Motor neuron (in vitro differentiated cells): Measurements from ENCODE around the gene C11orf71. TPM values are rescaled to one million over a fixed set of nuclear protein-coding genes. Genes with fewer than 3 reads are reported as not detected.

Source experiments
- ATAC-seq, 8 experiments: fragments of 200-7000 bp; cut with Tn5 transposase; replicated peaks in 6 of 8; 2 replicates each; pipeline ENCODE4 v1.8.0; 2021; ENCODE audit warnings: mild to moderate bottlenecking in 8 of 8, moderate library complexity in 8 of 8
- H3K27ac ChIP-seq, 2 donors: fragments of 250-450 bp; sonication (Bioruptor Pico); 2 replicates each; pipeline ENCODE4 v1.9.0; 2021; ENCODE audit warnings: antibody characterized with exemption in 2 of 2, mild to moderate bottlenecking in 2 of 2, moderate library complexity in 1 of 2
- H3K4me1 ChIP-seq, 2 donors: fragments of 250-450 bp; sonication (Bioruptor Pico); replicated peaks in 1 of 2; 2 replicates each; pipeline ENCODE4 v1.6.1; 2021; ENCODE audit warnings: antibody characterized with exemption in 2 of 2, mild to moderate bottlenecking in 2 of 2, moderate library complexity in 1 of 2
- H3K4me3 ChIP-seq, 5 donors: fragments of 250-450 bp; sonication (Bioruptor Pico); 2 replicates each; pipeline ENCODE4 v1.9.0; 2021; ENCODE audit warnings: antibody characterized with exemption in 5 of 5, mild to moderate bottlenecking in 5 of 5, moderate library complexity in 4 of 5
- WGBS, 10 experiments: fragments of 450-650 bp; shearing (Covaris generic); methylation state at CpG; one replicate each; pipeline ENCODE4 v1.0.0; 2022; 5-methylcytosine and 5-hydroxymethylcytosine counted together
- in situ Hi-C, 9 experiments: fragments of 400-800 bp; cut with MboI; loops; one replicate each; pipeline ENCODE4 v1.15.0; 2021; ENCODE audit warnings: low sequenced_read_pairs in 9 of 9, low pct_unique_long_range_greater_than_20kb in 2 of 9; ENCODE audit not compliant: unreplicated experiment in 9 of 9
- total RNA-seq, 8 experiments: library from RNA; unstranded; fragments of 300-600 nt; gene quantifications; 2 replicates each; pipeline versions ENCODE4 v1.2.3 to v1.2.4, GENCODE V29; 2022

C11orf71 gene
- total RNA-seq, 8 experiments from 2014 or later = 11.0 to 21.9 (median 14.5) TPM

DNA sequence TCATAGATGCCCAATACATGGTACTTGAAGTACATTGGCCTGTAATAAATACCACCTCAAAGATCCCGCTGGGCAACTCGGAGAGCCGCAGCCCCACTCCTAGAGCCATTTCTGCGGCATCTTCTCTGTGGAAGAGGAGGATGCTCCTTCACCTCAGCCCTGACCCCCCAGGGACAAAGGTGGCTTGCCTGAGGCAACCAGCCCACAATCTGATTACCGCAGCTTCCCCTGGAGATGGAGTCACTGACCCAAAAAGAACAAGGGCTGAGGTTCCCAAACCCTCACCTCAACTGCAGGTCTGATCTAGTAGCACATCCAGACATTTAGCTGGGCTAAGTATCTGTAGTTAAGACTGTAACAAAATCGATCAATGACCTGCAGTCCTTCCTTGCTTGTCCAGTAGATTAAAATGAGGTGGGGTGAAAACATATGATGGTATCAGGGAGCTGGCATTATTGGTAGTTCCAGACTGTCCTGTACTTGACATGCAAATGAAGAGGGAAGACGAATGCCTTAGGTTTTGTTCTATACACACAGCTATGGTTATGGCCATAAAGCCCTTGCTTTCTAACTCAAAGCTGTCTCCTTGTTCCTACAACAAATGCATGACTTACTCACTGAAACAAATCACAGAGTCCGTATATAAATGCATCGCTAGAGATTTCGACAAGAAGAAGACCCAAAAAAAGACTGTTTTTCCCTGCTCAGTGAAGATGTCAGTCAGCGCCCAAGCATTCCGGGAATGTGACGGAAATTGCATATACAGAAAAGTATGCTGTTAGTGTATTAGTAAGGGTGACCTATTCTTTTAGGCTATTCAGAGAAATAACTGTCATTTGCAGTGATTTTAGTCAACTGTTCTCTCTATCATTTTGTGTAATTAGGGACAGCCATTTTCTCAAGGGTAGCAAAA is 33.7 kb downstream of the C11orf71 start:
- peak in 3 of 8 experiments; percentile 48 to 92 (median 89) for ATAC-seq
- no peak overlapping the region for H3K4me3 ChIP-seq
- no peaks in the 10 kb centered on the region for H3K4me1 ChIP-seq
- no peak overlapping the region for H3K27ac ChIP-seq
- WGBS, 10 experiments = 17 to 100% (median 73%) methylated on average over 2 to 9 of the region's 13 CpGs
- in situ Hi-C loops = no loop called here

GRCh38 chr11:114362958-114363357 is 37.4 kb downstream of the C11orf71 start:
- no peak overlapping the region for H3K27ac ChIP-seq
- in situ Hi-C loops = no loop called here
- WGBS, 10 experiments = 20 to 83% (median 53%) methylated on average over 1 to 2 of the region's 3 CpGs; no CpG with 5 or more reads in 4 of the 10 experiments
- H3K4me3 ChIP-seq = no peak overlapping the region
- ATAC-seq = peak in 1 of 8 experiments; percentile 28
- no peaks in the 10 kb centered on the region for H3K4me1 ChIP-seq

DNA sequence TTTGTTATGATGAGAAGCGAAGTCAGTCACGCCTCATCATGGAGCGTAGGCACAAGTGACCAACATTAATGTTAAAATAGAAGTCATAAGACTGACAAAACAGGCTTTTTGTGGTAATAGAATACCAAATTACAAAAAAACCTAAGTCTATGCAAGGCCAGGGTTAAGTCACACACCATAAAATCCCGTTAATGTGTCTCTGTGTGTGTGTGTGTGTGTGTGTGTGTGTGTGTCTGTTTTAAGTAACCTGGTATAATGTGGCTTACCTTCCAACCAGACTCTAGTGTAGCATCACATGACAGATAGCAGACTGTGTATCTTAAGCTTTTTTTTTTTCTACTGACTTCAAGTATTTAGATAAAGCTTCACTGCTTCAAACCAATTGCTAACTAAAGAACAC is 38.0 kb downstream of the C11orf71 start:
- no peak overlapping the region for H3K27ac ChIP-seq
- ATAC-seq = no peak
- H3K4me1 ChIP-seq = no peaks in the 10 kb centered on the region
- H3K4me3 ChIP-seq = no peak overlapping the region
- in situ Hi-C loops = no loop called here
- 79 to 100% (median 82%) methylated on average over 1 to 4 of the region's 4 CpGs; no CpG with 5 or more reads in 4 of the 10 experiments for WGBS, 10 experiments

DNA sequence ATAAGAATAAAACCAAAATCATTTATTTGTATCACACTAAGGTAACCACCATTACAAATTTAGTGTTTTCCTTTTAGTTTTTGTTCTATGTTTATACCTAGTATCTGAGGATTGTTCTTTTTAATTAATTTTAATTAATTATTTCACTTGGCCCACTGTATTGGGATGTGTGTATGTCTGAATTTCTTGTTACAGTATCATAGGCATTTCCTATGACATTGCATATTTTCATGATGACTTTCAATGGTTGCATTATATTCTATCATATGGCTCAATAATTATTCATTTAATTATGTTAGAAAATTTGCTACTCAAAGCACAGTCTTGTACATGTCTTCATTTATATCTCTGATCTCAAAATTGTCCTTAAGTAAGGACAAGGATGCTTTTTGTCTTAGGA is 41.0 kb downstream of the C11orf71 start:
- H3K4me1 ChIP-seq = no peaks in the 10 kb centered on the region
- in situ Hi-C loops = no loop called here
- H3K27ac ChIP-seq = no peak overlapping the region
- no peak overlapping the region for H3K4me3 ChIP-seq
- ATAC-seq = no peak

GRCh38 chr11:114358716-114359115 is 41.6 kb downstream of the C11orf71 start:
- Histone ChIP-seq H3K4me3 (no peak overlapping the region), H3K4me1 (no peaks in the 10 kb centered on the region), H3K27ac (no peak overlapping the region)
- 29 to 100% (median 100%) methylated on average over 1 of the region's 1 CpG; no CpG with 5 or more reads in 5 of the 10 experiments for WGBS, 10 experiments
- no peak for ATAC-seq
- in situ Hi-C loops = no loop called here

DNA sequence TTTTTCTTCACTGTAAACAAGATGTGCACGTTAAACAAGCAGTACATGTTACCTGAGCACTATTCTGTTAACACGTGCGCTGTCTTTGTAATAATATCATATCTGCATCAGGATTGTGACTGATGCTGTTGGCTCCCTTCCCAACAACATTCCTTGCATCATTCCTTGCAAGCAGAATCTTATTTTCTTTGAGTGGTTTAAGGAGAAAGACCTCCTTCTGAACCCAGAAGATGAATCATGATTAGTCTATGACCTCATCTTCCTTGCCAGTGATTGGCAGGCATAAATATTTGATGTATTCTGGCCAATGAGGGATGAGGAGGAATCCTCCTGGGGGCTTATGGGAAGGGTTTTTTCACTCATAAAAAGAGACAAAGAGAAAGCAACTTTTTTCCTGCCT is 46.2 kb downstream of the C11orf71 start:
- no peak overlapping the region for H3K4me3 ChIP-seq
- no peaks in the 10 kb centered on the region for H3K4me1 ChIP-seq
- ATAC-seq = peak; percentile 45 to 99 (median 86)
- in situ Hi-C loops = no loop called here
- no peak overlapping the region for H3K27ac ChIP-seq
- 62 to 100% (median 91%) methylated on average over 1 to 3 of the region's 3 CpGs; no CpG with 5 or more reads in 2 of the 10 experiments for WGBS, 10 experiments

GRCh38 chr11:114353443-114353842 is 46.9 kb downstream of the C11orf71 start:
- Histone ChIP-seq H3K27ac (no peak overlapping the region), H3K4me3 (no peak overlapping the region), H3K4me1 (no peaks in the 10 kb centered on the region)
- WGBS, 10 experiments = 53 to 100% (median 92%) methylated on average over 1 to 3 of the region's 3 CpGs
- peak in 1 of 8 experiments; percentile 17 for ATAC-seq
- in situ Hi-C loops = no loop called here

DNA sequence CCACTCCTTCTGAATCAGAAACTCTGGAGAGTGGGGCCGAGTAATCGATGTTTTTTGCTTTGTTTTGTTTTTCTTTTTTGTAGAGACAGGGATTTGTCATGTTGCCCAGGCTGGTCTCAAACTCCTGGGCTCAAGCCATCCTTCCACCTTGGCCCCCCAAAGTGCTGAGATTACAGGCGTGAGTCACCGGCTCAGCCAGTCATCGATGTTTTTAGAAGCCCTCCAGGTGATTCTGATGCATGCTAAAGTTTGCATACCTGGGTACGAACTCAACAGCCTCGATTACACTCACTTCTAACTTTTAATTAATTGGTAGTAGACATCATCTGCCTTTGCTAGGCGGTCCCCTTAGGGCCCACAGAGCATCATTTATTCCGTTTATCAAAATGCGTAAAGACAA is 50.3 kb downstream of the C11orf71 start:
- Histone ChIP-seq H3K4me3 (no peak overlapping the region), H3K4me1 (no peaks in the 10 kb centered on the region), H3K27ac (no peak overlapping the region)
- 68 to 97% (median 85%) methylated on average over 1 to 9 of the region's 10 CpGs for WGBS, 10 experiments
- no peak for ATAC-seq
- in situ Hi-C loops = no loop called here

Other genes starting within 250 kb of the C11orf71 start
- 10 to 100 TPM in 2 of 8 experiments, 1 to 10 TPM in 5, under 1 TPM in 1; 0.22 to 73.1 (median 3.0) TPM for gene NNMT, start 104.1 kb downstream of the C11orf71 start, total RNA-seq
- 10 to 100 TPM; 16.3 to 78.3 (median 30.8) TPM for gene RBM7, start 155 bp upstream of the C11orf71 start, total RNA-seq
- gene REXO2, start 39.0 kb upstream of the C11orf71 start, total RNA-seq = 100 to 1,000 TPM in 2 of 8 experiments, 10 to 100 TPM in 6; 25.6 to 196 (median 49.8) TPM
- under 1 TPM in 7 of 8 experiments, not detected in 1; 0.08 to 0.56 (median 0.36) TPM for gene NXPE1, start 159.4 kb upstream of the C11orf71 start, total RNA-seq
- gene NXPE4, start 195.3 kb upstream of the C11orf71 start, total RNA-seq = under 1 TPM in 3 of 8 experiments, not detected in 5; 0.14 to 0.24 (median 0.14) TPM